Measurements from ENCODE around the gene APOH.

The APOH gene

DNA sequence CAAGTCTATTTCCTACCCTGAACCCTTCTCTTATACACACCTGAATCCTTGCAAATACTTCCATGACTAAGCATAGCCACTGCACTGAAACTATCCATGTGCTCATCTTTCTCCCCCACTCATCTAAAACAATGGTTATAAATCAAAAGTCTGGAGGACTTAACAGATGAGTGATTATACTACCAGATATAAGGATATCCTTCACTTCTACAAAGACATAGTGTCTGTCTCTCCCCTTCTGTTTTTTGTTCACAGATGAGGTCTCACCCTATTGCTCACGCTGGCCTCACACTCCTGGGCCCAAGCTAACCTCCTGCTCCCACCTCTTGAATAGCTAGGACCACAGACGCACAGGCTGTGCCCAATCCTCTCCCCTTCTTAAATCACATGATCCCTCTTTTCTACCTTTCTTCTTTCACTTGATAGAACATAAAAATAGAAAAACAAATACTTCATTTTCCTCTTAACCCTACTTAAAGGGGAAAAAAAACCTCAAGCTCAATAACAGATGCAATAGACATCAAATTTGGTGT, 56.5 kb downstream of the APOH start:
- peaks cover 2% of the 10 kb centered on the region for H3K4me1 ChIP-seq (ENCODE audit: insufficient read depth, low read length)
- H3K9me3 ChIP-seq (ENCODE audit: low read length) = no peaks in the 10 kb centered on the region
- no peak overlapping the region for H2AFZ ChIP-seq (ENCODE audit: low read depth, low read length)
- no peaks in the 10 kb centered on the region for H3K27me3 ChIP-seq (ENCODE audit: insufficient read depth, low read length)
- H3K4me3 ChIP-seq (ENCODE audit: low read length) = no peak overlapping the region
- peaks cover 38% of the 10 kb centered on the region for H3K36me3 ChIP-seq (ENCODE audit: insufficient read depth, low read length)

DNA sequence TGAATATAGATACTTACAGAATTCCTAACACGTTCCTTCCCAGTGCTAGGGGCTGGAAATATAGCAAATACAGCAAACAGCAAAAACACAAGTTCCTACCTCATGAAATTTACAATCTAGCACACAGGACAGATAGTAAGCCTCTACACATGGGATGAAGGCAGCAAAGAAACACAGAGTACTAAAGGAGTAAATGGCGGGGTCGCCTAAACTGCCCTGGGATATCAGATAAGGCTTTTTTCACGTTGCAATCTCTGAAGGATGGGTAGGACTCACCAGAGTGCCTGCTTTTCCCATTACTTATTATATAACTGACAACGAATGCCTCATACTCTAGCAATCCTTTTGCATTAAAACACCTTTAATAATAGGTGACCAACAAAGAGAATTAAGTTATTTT, 57.1 kb downstream of the APOH start:
- H3K36me3 ChIP-seq (ENCODE audit: insufficient read depth, low read length) = peaks cover 38% of the 10 kb centered on the region
- H3K9me3 ChIP-seq (ENCODE audit: low read length) = no peaks in the 10 kb centered on the region
- H3K4me3 ChIP-seq (ENCODE audit: low read length) = no peak overlapping the region
- H2AFZ ChIP-seq (ENCODE audit: low read depth, low read length) = no peak overlapping the region
- no peaks in the 10 kb centered on the region for H3K27me3 ChIP-seq (ENCODE audit: insufficient read depth, low read length)
- H3K4me1 ChIP-seq (ENCODE audit: insufficient read depth, low read length) = peaks cover 8% of the 10 kb centered on the region

GRCh38 chr17:66171692-66172091, 57.5 kb downstream of the APOH start:
- Histone ChIP-seq H3K27me3 (ENCODE audit: insufficient read depth, low read length) (no peaks in the 10 kb centered on the region), H3K4me1 (ENCODE audit: insufficient read depth, low read length) (peaks cover 12% of the 10 kb centered on the region), H3K36me3 (ENCODE audit: insufficient read depth, low read length) (peaks cover 38% of the 10 kb centered on the region), H3K9me3 (ENCODE audit: low read length) (no peaks in the 10 kb centered on the region), H3K4me3 (ENCODE audit: low read length) (no peak overlapping the region), H2AFZ (ENCODE audit: low read depth, low read length) (no peak overlapping the region)

- H3K9me3 ChIP-seq (ENCODE audit: low read length) = no peaks in the 10 kb centered on the region
- peaks cover 12% of the 10 kb centered on the region for H3K4me1 ChIP-seq (ENCODE audit: insufficient read depth, low read length)
- no peaks in the 10 kb centered on the region for H3K27me3 ChIP-seq (ENCODE audit: insufficient read depth, low read length)
- H3K4me3 ChIP-seq (ENCODE audit: low read length) = no peak overlapping the region
- no peak overlapping the region for H2AFZ ChIP-seq (ENCODE audit: low read depth, low read length)
- H3K36me3 ChIP-seq (ENCODE audit: insufficient read depth, low read length) = peaks cover 38% of the 10 kb centered on the region
These were observed 58.0 kb downstream of the APOH start for GRCh38 chr17:66171172-66171571.

DNA sequence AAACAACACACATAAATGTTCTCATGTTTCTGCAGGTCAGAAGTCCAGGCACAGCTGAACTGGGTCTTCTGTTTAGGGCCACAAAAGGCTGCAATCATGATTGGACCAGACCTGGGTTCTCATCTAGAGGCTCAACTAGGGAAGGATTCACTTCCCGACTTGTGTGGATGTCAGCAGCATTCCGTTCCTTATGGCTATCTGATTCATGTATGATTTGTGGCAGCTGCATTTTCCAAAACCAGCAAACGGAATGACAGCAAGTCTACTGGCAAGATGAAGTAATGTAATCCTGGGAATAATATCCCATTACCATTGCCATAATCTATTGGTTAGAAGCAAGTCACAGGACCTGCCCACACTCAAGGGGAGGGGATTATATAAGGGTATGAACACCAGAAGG, 59.4 kb downstream of the APOH start:
- peaks cover 28% of the 10 kb centered on the region for H3K36me3 ChIP-seq (ENCODE audit: insufficient read depth, low read length)
- no peak overlapping the region for H3K4me3 ChIP-seq (ENCODE audit: low read length)
- H2AFZ ChIP-seq (ENCODE audit: low read depth, low read length) = no peak overlapping the region
- H3K27me3 ChIP-seq (ENCODE audit: insufficient read depth, low read length) = no peaks in the 10 kb centered on the region
- H3K9me3 ChIP-seq (ENCODE audit: low read length) = no peaks in the 10 kb centered on the region
- peaks cover 12% of the 10 kb centered on the region for H3K4me1 ChIP-seq (ENCODE audit: insufficient read depth, low read length)

DNA sequence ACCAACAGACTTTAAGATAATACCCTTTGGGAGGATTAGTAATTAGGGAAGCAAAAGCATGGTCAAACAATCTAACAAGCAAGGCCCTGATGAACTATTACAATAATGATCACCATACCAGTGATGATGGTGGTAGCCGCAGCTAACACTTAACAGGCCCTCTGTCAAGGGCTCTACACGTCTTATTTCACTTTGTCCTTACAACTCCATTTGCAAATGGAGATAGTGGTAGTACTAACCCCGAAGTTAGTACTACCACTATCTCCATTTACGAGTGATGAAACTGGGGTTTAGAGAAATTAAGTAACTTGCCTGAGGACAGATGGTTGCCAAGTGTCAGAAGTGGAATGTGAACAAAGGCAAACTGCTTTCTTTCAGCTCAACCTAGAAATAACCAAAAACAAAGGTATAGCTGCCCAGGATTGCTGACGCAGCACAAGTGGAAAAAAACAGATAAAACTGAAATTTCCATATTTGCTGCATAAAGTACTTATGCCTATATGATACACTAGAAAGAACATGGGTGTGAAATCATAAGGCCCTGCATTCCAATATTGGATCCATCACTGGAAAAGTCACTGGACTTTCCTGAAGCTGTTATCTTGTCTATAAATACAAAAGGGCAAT, 61.9 kb downstream of the APOH start:
- Histone ChIP-seq H2AFZ (ENCODE audit: low read depth, low read length) (no peak overlapping the region), H3K4me1 (ENCODE audit: insufficient read depth, low read length) (peaks cover 12% of the 10 kb centered on the region), H3K36me3 (ENCODE audit: insufficient read depth, low read length) (peaks cover 14% of the 10 kb centered on the region), H3K27me3 (ENCODE audit: insufficient read depth, low read length) (no peaks in the 10 kb centered on the region), H3K9me3 (ENCODE audit: low read length) (no peaks in the 10 kb centered on the region), H3K4me3 (ENCODE audit: low read length) (no peak overlapping the region)

DNA sequence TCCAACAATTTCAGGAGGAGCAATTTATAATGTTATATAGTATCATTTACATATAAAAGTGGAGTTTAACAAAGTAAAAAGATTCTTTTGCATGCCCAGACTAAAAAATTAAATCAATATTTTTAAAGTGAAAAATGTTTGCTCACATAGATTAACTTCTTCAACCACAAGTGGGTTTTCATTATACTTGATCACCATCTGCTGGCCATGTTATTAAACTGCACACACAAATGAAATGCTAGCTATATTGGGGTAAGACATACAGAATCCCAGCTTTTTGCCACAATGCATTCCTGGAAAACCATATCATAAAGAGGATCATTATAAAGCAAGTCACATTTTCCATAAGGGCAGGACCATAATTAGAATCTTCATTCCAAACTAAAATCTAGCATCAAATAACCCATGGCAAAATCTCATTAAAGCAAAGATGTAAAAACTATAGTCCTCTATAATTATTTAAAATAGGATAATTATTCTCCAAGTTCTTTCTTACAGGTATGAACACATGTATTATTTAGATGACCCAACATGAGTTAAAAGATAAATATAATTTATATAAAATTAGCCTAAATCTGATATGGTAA, 63.6 kb downstream of the APOH start:
- H2AFZ ChIP-seq (ENCODE audit: low read depth, low read length) = no peak overlapping the region
- H3K4me3 ChIP-seq (ENCODE audit: low read length) = no peak overlapping the region

More for the DNA sequence above, 63.6 kb downstream of the APOH start:
- H3K4me1 ChIP-seq (ENCODE audit: insufficient read depth, low read length) = peaks cover 12% of the 10 kb centered on the region
- H3K9me3 ChIP-seq (ENCODE audit: low read length) = peaks cover 3% of the 10 kb centered on the region
- H3K27me3 ChIP-seq (ENCODE audit: insufficient read depth, low read length) = no peaks in the 10 kb centered on the region
- H3K36me3 ChIP-seq (ENCODE audit: insufficient read depth, low read length) = peaks cover 11% of the 10 kb centered on the region
